Endodermal cell (in vitro differentiated cells): Measurements from ENCODE around the gene ZBTB8OS. TPM values are rescaled to one million over a fixed set of nuclear protein-coding genes. Genes with fewer than 3 reads are reported as not detected.

ENCODE experiments used
- DNase-seq: peaks from one replicate; pipeline ENCODE4 v3.0.0-alpha.2; 2017
- H3K27ac ChIP-seq: 2 replicates; pipeline ENCODE4 v1.5.1; 2013; ENCODE audit warnings: mild to moderate bottlenecking, low read depth, low read length, moderate library complexity
- H3K27me3 ChIP-seq: 2 replicates; pipeline ENCODE4 v1.6.1; 2013; ENCODE audit warnings: mild to moderate bottlenecking, low read length, moderate library complexity; ENCODE audit not compliant: insufficient read depth, control insufficient read depth, poor library complexity, severe bottlenecking
- H3K36me3 ChIP-seq: 2 replicates; pipeline ENCODE4 v1.7.0; 2013; ENCODE audit warnings: mild to moderate bottlenecking, low read length, moderate library complexity; ENCODE audit not compliant: control insufficient read depth, insufficient read depth
- H3K4me1 ChIP-seq: one replicate; pipeline ENCODE4 v1.7.0; 2013; ENCODE audit warnings: low read length; ENCODE audit not compliant: control insufficient read depth, insufficient read depth
- H3K4me3 ChIP-seq: 2 replicates; pipeline ENCODE4 v1.5.1; 2013; ENCODE audit warnings: mild to moderate bottlenecking, low read length, moderate library complexity
- H3K9ac ChIP-seq: 2 replicates; pipeline ENCODE4 v1.6.1; 2013; ENCODE audit warnings: mild to moderate bottlenecking, low read length, moderate library complexity; ENCODE audit not compliant: poor library complexity, severe bottlenecking; ENCODE audit errors: extremely low read depth
- H3K9me3 ChIP-seq: 2 replicates; pipeline ENCODE4 v1.6.1; 2013; ENCODE audit warnings: mild to moderate bottlenecking, low read length, moderate library complexity; ENCODE audit not compliant: control insufficient read depth
- H3K27ac Mint-ChIP-seq: 2 replicates; pipeline ENCODE4 v1.8.0; 2020; ENCODE audit warnings: mixed read lengths
- H3K27me3 Mint-ChIP-seq: 2 replicates; pipeline ENCODE4 v1.8.0; 2021; ENCODE audit warnings: mild to moderate bottlenecking, mixed read lengths; ENCODE audit not compliant: insufficient read depth
- H3K36me3 Mint-ChIP-seq: 2 replicates; pipeline ENCODE4 v1.8.0; 2020; ENCODE audit warnings: low read depth, mixed read lengths
- H3K4me1 Mint-ChIP-seq: 2 replicates; pipeline ENCODE4 v1.8.0; 2020; ENCODE audit warnings: mixed read lengths
- H3K4me3 Mint-ChIP-seq: 2 replicates; pipeline ENCODE4 v1.8.0; 2020; ENCODE audit warnings: mild to moderate bottlenecking, moderate library complexity, mixed read lengths
- H3K9me3 Mint-ChIP-seq: 2 replicates; pipeline ENCODE4 v1.8.0; 2020; ENCODE audit warnings: mild to moderate bottlenecking, mixed read lengths
- WGBS, 2 experiments: methylation state at CpG; one replicate each; pipeline versions ENCODE4 v1.1.5 to v1.1.7; 2013; ENCODE audit warnings: missing lambda C conversion rate in 2 of 2, mixed read lengths in 1 of 2; ENCODE audit not compliant: insufficient coverage in 1 of 2, insufficient read length in 1 of 2; 5-methylcytosine and 5-hydroxymethylcytosine counted together
- total RNA-seq, 2 donors: library from RNA; stranded (reverse); fragmentation: NEBNext Ultra II Directional in 1 of 2; extraction: Animal tissue kit (Norgen Biotek cat#: 25700) in 1 of 2; gene quantifications; 2 replicates in 1 of 2; 3 replicates in 1 of 2; pipeline ENCODE4 v1.2.1, GENCODE V29; 2021
- TF ChIP-seq, protein P1 (sequence below): fragments of 200-600 bp; sonication (generic); conservative IDR thresholded peaks from 2 replicates; pipeline ENCODE4 v1.5.0; 2021; ENCODE audit warnings: antibody characterized with exemption, mild to moderate bottlenecking

The ZBTB8OS gene
- total RNA-seq, 2 donors from 2014 or later, result 85.1 to 99.4 TPM

GRCh38 chr1:32619701-32620485, 30.5 kb downstream of the ZBTB8OS start:
- H3K27ac ChIP-seq, result no peak overlapping the region
- H3K36me3 ChIP-seq, result peaks cover 42% of the 10 kb centered on the region
- no peaks in the 10 kb centered on the region for H3K4me1 ChIP-seq
- no peaks in the 10 kb centered on the region for H3K27me3 ChIP-seq
- DNase-seq, result no peak
- Mint-ChIP-seq H3K36me3 (peaks cover 56% of the 10 kb centered on the region), H3K4me3 (no peak overlapping the region), H3K27me3 (no peaks in the 10 kb centered on the region), H3K4me1 (no peaks in the 10 kb centered on the region), H3K27ac (no peak overlapping the region), H3K9me3 (no peaks in the 10 kb centered on the region)
- H3K4me3 ChIP-seq, result no peak overlapping the region
- WGBS, 2 experiments, result 98 to 100% methylated on average over 3 to 5 of the region's 5 CpGs
- TF ChIP-seq, protein P1, sequence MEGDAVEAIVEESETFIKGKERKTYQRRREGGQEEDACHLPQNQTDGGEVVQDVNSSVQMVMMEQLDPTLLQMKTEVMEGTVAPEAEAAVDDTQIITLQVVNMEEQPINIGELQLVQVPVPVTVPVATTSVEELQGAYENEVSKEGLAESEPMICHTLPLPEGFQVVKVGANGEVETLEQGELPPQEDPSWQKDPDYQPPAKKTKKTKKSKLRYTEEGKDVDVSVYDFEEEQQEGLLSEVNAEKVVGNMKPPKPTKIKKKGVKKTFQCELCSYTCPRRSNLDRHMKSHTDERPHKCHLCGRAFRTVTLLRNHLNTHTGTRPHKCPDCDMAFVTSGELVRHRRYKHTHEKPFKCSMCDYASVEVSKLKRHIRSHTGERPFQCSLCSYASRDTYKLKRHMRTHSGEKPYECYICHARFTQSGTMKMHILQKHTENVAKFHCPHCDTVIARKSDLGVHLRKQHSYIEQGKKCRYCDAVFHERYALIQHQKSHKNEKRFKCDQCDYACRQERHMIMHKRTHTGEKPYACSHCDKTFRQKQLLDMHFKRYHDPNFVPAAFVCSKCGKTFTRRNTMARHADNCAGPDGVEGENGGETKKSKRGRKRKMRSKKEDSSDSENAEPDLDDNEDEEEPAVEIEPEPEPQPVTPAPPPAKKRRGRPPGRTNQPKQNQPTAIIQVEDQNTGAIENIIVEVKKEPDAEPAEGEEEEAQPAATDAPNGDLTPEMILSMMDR, result peak; percentile 26
- peaks cover 14% of the 10 kb centered on the region for H3K9me3 ChIP-seq
- H3K9ac ChIP-seq, result no peak overlapping the region

GRCh38 chr1:32618673-32619221, 31.6 kb downstream of the ZBTB8OS start:
- Mint-ChIP-seq H3K4me1 (no peaks in the 10 kb centered on the region), H3K27ac (no peak overlapping the region), H3K9me3 (no peaks in the 10 kb centered on the region), H3K4me3 (no peak overlapping the region), H3K36me3 (peaks cover 51% of the 10 kb centered on the region), H3K27me3 (no peaks in the 10 kb centered on the region)
- H3K9ac ChIP-seq, result no peak overlapping the region
- no peaks in the 10 kb centered on the region for H3K27me3 ChIP-seq
- H3K27ac ChIP-seq, result no peak overlapping the region
- peaks cover 14% of the 10 kb centered on the region for H3K9me3 ChIP-seq
- no peak overlapping the region for H3K4me3 ChIP-seq
- no peak for DNase-seq
- H3K4me1 ChIP-seq, result no peaks in the 10 kb centered on the region
- H3K36me3 ChIP-seq, result peaks cover 42% of the 10 kb centered on the region
- TF ChIP-seq, protein P1, result no peak
- WGBS, 2 experiments, result 95 to 100% methylated on average over 4 to 5 of the region's 5 CpGs

- no peak overlapping the region for H3K27ac ChIP-seq
- no peaks in the 10 kb centered on the region for H3K9me3 Mint-ChIP-seq
Measured at GRCh38 chr1:32613472-32613871, 36.9 kb downstream of the ZBTB8OS start.

More at GRCh38 chr1:32613472-32613871, 36.9 kb downstream of the ZBTB8OS start:
- H3K4me1 ChIP-seq, result no peaks in the 10 kb centered on the region
- no peak overlapping the region for H3K4me3 ChIP-seq
- H3K27me3 ChIP-seq, result no peaks in the 10 kb centered on the region
- Mint-ChIP-seq H3K27ac (peak overlapping the region; percentile 39), H3K4me3 (no peak overlapping the region), H3K4me1 (peaks cover 8% of the 10 kb centered on the region), H3K36me3 (peaks cover 3% of the 10 kb centered on the region), H3K27me3 (no peaks in the 10 kb centered on the region)
- TF ChIP-seq, protein P1, result no peak
- 92% methylated on average over 3 to 5 of the region's 5 CpGs for WGBS, 2 experiments
- DNase-seq, result no peak
- H3K9ac ChIP-seq, result no peak overlapping the region
- no peaks in the 10 kb centered on the region for H3K9me3 ChIP-seq
- H3K36me3 ChIP-seq, result no peaks in the 10 kb centered on the region
